Lung (tissue), 12 donors: ENCODE measurements around the gene RCSD1. TPM values are rescaled to one million over a fixed set of nuclear protein-coding genes. Genes with fewer than 3 reads are reported as not detected.

ENCODE experiments used
- ATAC-seq: fragments of 200-7000 bp; cut with Tn5 transposase; one replicate; pipeline ENCODE4 v1.9.1; 2020; ENCODE audit warnings: moderate number of reproducible peaks; ENCODE audit not compliant: insufficient read depth, low FRiP score
- DNase-seq, 3 donors: peaks; one replicate each; pipeline ENCODE4 v3.0.0-alpha.2; 2013 to 2017
- H3K27ac ChIP-seq, 2 donors: one replicate each; pipeline ENCODE4 v1.5.1; 2013; ENCODE audit warnings: mild to moderate bottlenecking in 2 of 2, moderate library complexity in 2 of 2, control low read depth in 1 of 2, inconsistent platforms in 1 of 2, low read depth in 1 of 2, low read length in 1 of 2
- H3K27me3 ChIP-seq, 3 donors: one replicate each; pipeline ENCODE4 v1.5.1; 2013; ENCODE audit warnings: low read length in 2 of 3; ENCODE audit not compliant: control insufficient read depth in 3 of 3, insufficient read depth in 3 of 3
- H3K36me3 ChIP-seq, 4 donors: one replicate each; pipeline ENCODE4 v1.5.1; 2013; ENCODE audit warnings: low read length in 4 of 4, mild to moderate bottlenecking in 1 of 4, moderate library complexity in 1 of 4; ENCODE audit not compliant: control insufficient read depth in 4 of 4, insufficient read depth in 4 of 4
- H3K4me1 ChIP-seq, 5 donors: one replicate each; pipeline ENCODE4 v1.5.1; 2013; ENCODE audit warnings: low read length in 5 of 5, mild to moderate bottlenecking in 2 of 5, moderate library complexity in 1 of 5; ENCODE audit not compliant: control insufficient read depth in 5 of 5, insufficient read depth in 5 of 5
- H3K4me3 ChIP-seq: one replicate; pipeline ENCODE4 v1.5.1; 2013; ENCODE audit warnings: mild to moderate bottlenecking, control low read depth, moderate library complexity
- H3K9ac ChIP-seq, 2 donors: one replicate each; pipeline ENCODE4 v1.5.1; 2013; ENCODE audit warnings: low read length in 2 of 2, control low read depth in 1 of 2; ENCODE audit not compliant: insufficient read depth in 1 of 2
- H3K9me3 ChIP-seq, 4 donors: one replicate each; pipeline ENCODE4 v1.5.1; 2013; ENCODE audit warnings: low read length in 3 of 4, mild to moderate bottlenecking in 1 of 4, moderate library complexity in 1 of 4; ENCODE audit not compliant: control insufficient read depth in 4 of 4, insufficient read depth in 3 of 4
- WGBS, 2 donors: extraction: QIAGEN DNeasy Blood & Tissue Kit; methylation state at CpG; one replicate each; pipeline ENCODE4 v1.1.7; 2013; 5-methylcytosine and 5-hydroxymethylcytosine counted together
- polyA plus RNA-seq, 2 donors: library from polyadenylated mRNA; stranded (reverse); fragments of 200-250 nt; gene quantifications; one replicate each; pipeline ENCODE4 v1.2.1, GENCODE V29; 2013
- total RNA-seq, 2 donors: library from RNA; depleted of rRNA in 1 of 2; stranded (reverse); fragments of >200 nt in 1 of 2; gene quantifications; one replicate each; pipeline ENCODE4 v1.2.1, GENCODE V29; 2014 to 2021
- TF ChIP-seq, protein P1 (sequence below): IDR thresholded peaks from 2 replicates; pipeline ENCODE4 v1.5.1; 2012; ENCODE audit warnings: mild to moderate bottlenecking; ENCODE audit errors: control extremely low read depth, extremely low read depth
- donor health status: control.
- donor health status: control.
- donor health status: Bipolar disorder and iron deficiency.
- donor health status: healthy.
- donor health status: DM: yes; HTN: yes; CAD: no.

RCSD1 gene
- total and polyA plus RNA-seq, 4 donors = 7.6 to 29.4 (median 23.8) TPM

DNA sequence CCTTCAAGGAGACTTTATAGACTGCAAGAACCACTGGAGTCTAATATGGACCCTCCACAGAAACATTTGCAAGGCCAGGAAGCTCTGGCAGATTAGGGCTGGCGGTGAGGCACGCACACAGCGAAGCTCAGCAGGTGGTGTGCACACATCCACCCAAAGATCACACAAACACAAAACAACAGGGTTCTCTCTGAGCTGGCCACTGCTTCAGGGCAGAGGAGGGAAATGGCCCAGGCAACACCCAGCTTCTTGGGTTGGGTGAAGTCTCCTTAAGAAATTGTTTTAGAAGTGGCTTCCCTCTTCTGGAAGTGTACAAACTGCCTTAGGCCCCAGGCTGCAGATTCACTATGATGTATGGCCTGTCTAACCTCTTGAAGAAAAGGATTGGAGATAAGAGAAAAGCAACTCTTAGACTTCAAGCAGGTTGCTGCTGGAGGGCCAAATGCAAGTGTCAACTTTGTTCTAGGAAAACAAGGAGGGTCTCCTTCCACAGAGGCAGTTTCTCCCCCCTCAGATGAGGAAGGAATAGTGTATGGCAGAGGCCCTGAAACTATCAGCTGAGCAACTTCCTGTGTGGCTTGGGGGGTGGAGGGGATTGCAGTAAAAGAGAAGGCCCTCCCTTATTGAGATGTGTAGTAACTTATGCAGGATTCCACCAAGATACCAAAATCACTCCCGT, 2.0 kb downstream of the RCSD1 start:
- H3K9ac ChIP-seq = no peak overlapping the region
- WGBS, 2 donors = 25 to 52% methylated on average over 4 of the region's 4 CpGs
- no peak for ATAC-seq

DNA sequence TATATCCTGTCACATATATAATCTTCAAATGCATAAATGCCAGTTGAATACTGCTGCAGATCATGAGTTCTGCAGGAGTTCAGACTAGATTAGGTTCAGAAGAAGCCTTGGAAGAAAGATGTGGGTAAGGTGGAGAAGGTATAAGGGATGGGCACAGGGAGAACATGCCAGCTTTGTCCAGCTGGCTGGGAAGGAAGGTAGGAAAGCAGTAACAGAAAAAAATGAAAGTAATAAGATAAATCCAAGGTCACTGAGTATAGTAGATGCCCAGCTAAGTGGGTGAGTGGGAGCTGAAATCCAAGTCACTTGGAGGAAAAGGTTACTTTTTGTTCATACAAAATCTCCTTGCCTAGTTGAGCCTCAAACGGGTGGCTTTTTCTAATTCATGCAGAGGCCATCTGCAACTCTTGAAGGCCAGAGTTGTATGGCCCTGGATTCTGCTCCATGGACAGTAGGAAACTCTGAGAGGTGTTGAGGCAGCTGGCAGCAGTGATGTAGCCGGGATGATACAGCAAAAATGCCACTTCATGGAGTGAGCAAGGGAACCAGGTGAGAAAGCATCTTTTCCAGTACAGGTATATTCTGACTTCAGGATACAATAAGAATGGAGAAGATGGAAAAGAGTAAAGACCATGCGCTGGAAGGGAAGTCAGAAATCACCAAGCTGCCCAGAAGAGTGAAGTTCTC, 3.4 kb downstream of the RCSD1 start:
- no peak for DNase-seq
- 77 to 88% methylated on average over 3 of the region's 3 CpGs for WGBS, 2 donors
- TF ChIP-seq, protein P1, sequence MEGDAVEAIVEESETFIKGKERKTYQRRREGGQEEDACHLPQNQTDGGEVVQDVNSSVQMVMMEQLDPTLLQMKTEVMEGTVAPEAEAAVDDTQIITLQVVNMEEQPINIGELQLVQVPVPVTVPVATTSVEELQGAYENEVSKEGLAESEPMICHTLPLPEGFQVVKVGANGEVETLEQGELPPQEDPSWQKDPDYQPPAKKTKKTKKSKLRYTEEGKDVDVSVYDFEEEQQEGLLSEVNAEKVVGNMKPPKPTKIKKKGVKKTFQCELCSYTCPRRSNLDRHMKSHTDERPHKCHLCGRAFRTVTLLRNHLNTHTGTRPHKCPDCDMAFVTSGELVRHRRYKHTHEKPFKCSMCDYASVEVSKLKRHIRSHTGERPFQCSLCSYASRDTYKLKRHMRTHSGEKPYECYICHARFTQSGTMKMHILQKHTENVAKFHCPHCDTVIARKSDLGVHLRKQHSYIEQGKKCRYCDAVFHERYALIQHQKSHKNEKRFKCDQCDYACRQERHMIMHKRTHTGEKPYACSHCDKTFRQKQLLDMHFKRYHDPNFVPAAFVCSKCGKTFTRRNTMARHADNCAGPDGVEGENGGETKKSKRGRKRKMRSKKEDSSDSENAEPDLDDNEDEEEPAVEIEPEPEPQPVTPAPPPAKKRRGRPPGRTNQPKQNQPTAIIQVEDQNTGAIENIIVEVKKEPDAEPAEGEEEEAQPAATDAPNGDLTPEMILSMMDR = no peak
- Histone ChIP-seq H3K27ac (peak overlapping the region in 1 of 2 donors; percentile 37), H3K9ac (no peak overlapping the region), H3K4me1 (peaks cover 0 to 27% (median 15%) of the 10 kb centered on the region in 5 donors), H3K36me3 (no peaks in the 10 kb centered on the region), H3K4me3 (no peak overlapping the region), H3K27me3 (peaks cover 0 to 13% (median 6%) of the 10 kb centered on the region in 3 donors), H3K9me3 (no peaks in the 10 kb centered on the region)
- ATAC-seq = no peak

More for the DNA sequence above, 2.0 kb downstream of the RCSD1 start:
- H3K27me3 ChIP-seq = peaks cover 0 to 13% (median 6%) of the 10 kb centered on the region in 3 donors
- peak overlapping the region; percentile 73 to 75 for H3K27ac ChIP-seq
- no peaks in the 10 kb centered on the region for H3K9me3 ChIP-seq
- TF ChIP-seq, protein P1 = no peak
- DNase-seq = no peak
- H3K4me3 ChIP-seq = no peak overlapping the region
- no peaks in the 10 kb centered on the region for H3K36me3 ChIP-seq
- peaks cover 0 to 25% (median 14%) of the 10 kb centered on the region in 5 donors for H3K4me1 ChIP-seq

DNA sequence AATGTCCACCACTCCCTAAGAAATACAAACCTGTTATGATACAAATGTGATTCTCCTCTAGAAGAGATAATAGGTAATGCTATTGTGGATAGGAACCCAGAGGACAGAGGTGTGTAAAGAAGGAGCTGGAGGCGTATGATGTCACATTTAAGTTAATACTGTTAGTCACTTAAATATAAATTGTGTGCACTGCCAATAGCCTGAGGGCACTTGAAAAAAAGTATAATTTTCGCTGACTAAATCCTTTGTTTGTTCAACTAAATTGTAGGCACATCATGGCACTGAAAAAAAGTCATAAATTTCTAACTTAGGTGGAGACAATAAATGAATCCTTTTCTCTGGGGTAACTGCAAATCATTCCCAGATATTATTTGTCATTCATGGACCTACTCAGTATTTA, 4.4 kb downstream of the RCSD1 start:
- ATAC-seq = no peak
- no peak overlapping the region for H3K4me3 ChIP-seq
- H3K9ac ChIP-seq = no peak overlapping the region
- DNase-seq = no peak
- H3K9me3 ChIP-seq = no peaks in the 10 kb centered on the region
- H3K36me3 ChIP-seq = no peaks in the 10 kb centered on the region
- peaks cover 0 to 9% (median 6%) of the 10 kb centered on the region in 3 donors for H3K27me3 ChIP-seq
- peak overlapping the region in 1 of 2 donors; percentile 21 for H3K27ac ChIP-seq
- TF ChIP-seq, protein P1 = no peak
- peaks cover 0 to 24% (median 16%) of the 10 kb centered on the region in 5 donors for H3K4me1 ChIP-seq
- 89% methylated on average over 2 of the region's 2 CpGs for WGBS, 2 donors
